Spleen (tissue), 7 donors: ENCODE results near the gene WASF2.

Experiments
- POLR2A ChIP-seq, 3 donors: fragments of 450-650 bp; IDR thresholded peaks; one replicate each; pipeline ENCODE4 v1.5.1; 2017; ENCODE audit warnings: antibody characterized with exemption in 3 of 3, mild to moderate bottlenecking in 1 of 3
- POLR2AphosphoS5 ChIP-seq, 3 donors: sonication (generic); formaldehyde crosslinking; IDR thresholded peaks; one replicate each; pipeline ENCODE4 v1.5.1; 2017; ENCODE audit warnings: antibody characterized with exemption in 3 of 3
- TF ChIP-seq, protein P1 (sequence below), 11 experiments: fragments of 200-600 bp in 7 of 11; fragments of 450-650 bp in 4 of 11; sonication (generic) in 4 of 11; IDR thresholded peaks in 8 of 11; conservative IDR thresholded peaks in 3 of 11; 1 replicate in 7 of 11; 2 replicates in 4 of 11; pipeline versions ENCODE4 v1.4.0 to v1.8.0; 2016 to 2021; ENCODE audit warnings: antibody characterized with exemption in 11 of 11, inconsistent platforms in 4 of 11, mild to moderate bottlenecking in 1 of 11
- donor health status: DM: no; HTN: no; CAD: no; lungs with moderate emphysema.
- donor health status: DM: no; HTN: no; CAD: no.
- donor health status: DM: no; HTN: no; CAD: no.

DNA sequence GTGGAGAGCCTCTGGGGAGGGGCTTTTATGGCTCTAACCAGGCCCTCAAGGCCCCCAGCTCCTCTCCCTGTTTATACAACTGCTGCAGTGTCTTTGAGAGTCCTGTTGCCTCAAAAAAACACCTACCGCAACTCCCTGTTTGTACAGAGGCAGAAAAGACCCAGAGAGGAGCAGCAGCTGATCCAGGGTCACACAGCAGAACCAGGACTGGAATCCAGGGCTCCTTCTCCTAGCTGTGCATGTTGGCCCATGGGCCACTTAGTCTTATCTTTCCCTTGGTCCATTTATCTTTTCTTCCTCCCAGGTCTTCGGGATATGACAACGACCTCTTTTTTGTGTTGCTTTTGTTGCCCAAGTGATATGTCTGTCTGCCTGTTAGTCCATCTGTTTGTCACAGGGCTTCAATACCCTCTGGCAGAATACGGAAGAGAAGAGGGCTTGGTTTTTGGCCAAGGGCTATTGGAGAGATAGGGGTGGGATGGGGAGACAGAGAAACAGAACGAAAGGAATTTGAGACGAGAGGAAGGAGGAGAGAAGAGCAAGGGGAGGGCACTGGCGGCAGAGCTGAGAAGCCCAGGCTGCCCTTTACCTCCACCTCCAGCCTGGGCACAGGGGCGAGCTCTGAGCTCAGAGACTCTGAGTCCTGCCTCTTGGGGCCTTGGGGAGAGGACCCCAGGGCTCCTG lies 33.5 kb upstream of the WASF2 start:
- no peak for TF ChIP-seq POLR2A (IDR thresholded peaks at IDR 0.05)
- TF ChIP-seq, protein P1, sequence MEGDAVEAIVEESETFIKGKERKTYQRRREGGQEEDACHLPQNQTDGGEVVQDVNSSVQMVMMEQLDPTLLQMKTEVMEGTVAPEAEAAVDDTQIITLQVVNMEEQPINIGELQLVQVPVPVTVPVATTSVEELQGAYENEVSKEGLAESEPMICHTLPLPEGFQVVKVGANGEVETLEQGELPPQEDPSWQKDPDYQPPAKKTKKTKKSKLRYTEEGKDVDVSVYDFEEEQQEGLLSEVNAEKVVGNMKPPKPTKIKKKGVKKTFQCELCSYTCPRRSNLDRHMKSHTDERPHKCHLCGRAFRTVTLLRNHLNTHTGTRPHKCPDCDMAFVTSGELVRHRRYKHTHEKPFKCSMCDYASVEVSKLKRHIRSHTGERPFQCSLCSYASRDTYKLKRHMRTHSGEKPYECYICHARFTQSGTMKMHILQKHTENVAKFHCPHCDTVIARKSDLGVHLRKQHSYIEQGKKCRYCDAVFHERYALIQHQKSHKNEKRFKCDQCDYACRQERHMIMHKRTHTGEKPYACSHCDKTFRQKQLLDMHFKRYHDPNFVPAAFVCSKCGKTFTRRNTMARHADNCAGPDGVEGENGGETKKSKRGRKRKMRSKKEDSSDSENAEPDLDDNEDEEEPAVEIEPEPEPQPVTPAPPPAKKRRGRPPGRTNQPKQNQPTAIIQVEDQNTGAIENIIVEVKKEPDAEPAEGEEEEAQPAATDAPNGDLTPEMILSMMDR (IDR thresholded peaks at IDR 0.05 in 8 of 11, conservative IDR thresholded peaks at IDR 0.05 in 3 of 11), result no peak
- no peak for TF ChIP-seq POLR2AphosphoS5 (IDR thresholded peaks at IDR 0.05)
